ENCODE measurements around the gene ROBO1.

The ROBO1 gene

GRCh38 chr3:78794431-78794830 is 973.4 kb downstream of the ROBO1 start:
- no peak for TF ChIP-seq CTCF (IDR thresholded peaks at IDR 0.05; ENCODE audit: low read depth, low read length, missing control alignments)
- H3K4me3 ChIP-seq (ENCODE audit: low read depth, low read length): no peak overlapping the region
- no peak for DNase-seq (ENCODE audit: low read depth)

DNA sequence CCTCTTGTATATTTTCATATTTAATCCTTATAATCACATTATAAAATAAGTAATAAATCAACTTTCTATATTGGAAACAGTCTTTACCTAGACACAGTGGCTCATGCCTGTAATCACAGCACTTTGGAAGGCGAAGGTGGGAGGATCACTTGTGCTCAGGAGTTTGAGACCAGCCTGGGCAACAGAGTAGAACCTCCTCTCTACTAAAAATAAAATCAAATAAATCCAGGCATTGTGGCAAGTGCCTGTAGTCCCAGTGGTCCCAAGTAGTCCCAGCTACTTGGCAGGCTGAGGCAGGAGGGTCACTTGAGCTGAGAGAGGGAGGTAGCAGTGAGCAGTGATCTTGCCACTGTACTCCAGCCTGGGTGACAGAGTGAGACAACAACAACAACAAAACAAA is 975.1 kb downstream of the ROBO1 start:
- TF ChIP-seq CTCF (IDR thresholded peaks at IDR 0.05; ENCODE audit: low read depth, low read length, missing control alignments): no peak
- no peak for DNase-seq (ENCODE audit: low read depth)
- no peak overlapping the region for H3K4me3 ChIP-seq (ENCODE audit: low read depth, low read length)

- no peak overlapping the region for H3K4me3 ChIP-seq (ENCODE audit: low read depth, low read length)
- TF ChIP-seq CTCF (IDR thresholded peaks at IDR 0.05; ENCODE audit: low read depth, low read length, missing control alignments): no peak
- DNase-seq (ENCODE audit: low read depth): no peak
Measured at GRCh38 chr3:78792212-78792611, 975.6 kb downstream of the ROBO1 start.

- TF ChIP-seq CTCF (IDR thresholded peaks at IDR 0.05; ENCODE audit: low read depth, low read length, missing control alignments): no peak
- no peak overlapping the region for H3K4me3 ChIP-seq (ENCODE audit: low read depth, low read length)
- no peak for DNase-seq (ENCODE audit: low read depth)
Measured at GRCh38 chr3:78791753-78792152, 976.0 kb downstream of the ROBO1 start.

DNA sequence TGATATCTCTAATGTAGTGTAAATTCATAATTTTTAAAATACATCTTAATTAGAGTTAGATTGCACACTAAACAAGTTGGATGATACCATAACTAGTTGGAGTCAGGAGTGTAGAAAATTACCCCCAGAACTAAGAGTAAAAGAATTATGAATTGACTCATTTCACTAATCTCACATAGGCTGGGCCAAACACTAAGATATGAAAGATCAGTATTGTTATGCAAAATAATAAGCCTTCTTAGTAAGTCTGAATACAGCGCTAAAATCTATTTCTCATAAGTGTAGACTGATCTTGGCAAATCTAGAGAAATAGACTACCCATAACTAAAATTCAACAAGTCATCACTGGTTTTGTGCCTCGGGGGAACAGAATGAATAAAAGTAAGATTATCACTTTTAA is 979.0 kb downstream of the ROBO1 start:
- TF ChIP-seq CTCF (IDR thresholded peaks at IDR 0.05; ENCODE audit: low read depth, low read length, missing control alignments): no peak
- no peak overlapping the region for H3K4me3 ChIP-seq (ENCODE audit: low read depth, low read length)
- DNase-seq (ENCODE audit: low read depth): no peak

DNA sequence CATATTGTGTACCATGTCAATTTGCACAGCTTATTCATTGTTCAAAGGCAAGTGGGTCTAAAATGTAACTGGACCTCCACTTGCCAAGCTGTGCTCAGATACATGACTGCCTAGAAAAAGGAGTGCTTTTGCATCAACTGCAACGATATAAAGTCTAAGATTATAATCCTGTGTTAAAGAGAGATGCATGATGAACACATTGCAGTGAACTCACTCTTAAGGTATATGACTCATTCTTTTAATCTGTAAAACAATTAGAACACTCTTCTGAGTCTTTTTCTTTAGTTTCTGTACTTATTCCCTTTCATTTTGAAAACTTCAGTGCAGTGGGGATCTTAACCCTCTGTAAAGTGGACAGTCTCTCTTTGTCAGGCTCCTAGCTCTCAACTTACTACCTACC is 982.8 kb downstream of the ROBO1 start:
- no peak overlapping the region for H3K4me3 ChIP-seq (ENCODE audit: low read depth, low read length)
- no peak for TF ChIP-seq CTCF (IDR thresholded peaks at IDR 0.05; ENCODE audit: low read depth, low read length, missing control alignments)
- no peak for DNase-seq (ENCODE audit: low read depth)

GRCh38 chr3:78781351-78781750 is 986.4 kb downstream of the ROBO1 start:
- H3K4me3 ChIP-seq (ENCODE audit: low read depth, low read length): no peak overlapping the region
- no peak for TF ChIP-seq CTCF (IDR thresholded peaks at IDR 0.05; ENCODE audit: low read depth, low read length, missing control alignments)
- no peak for DNase-seq (ENCODE audit: low read depth)
